ENCODE data around the gene RPS15A. TPM values are rescaled to one million over a fixed set of nuclear protein-coding genes. Genes with fewer than 3 reads are reported as not detected.
"Not testable (repeated sequence)": the region's sequence is repeated elsewhere in the genome, so short reads cannot be mapped to it uniquely, and the experiment has no call there.

RPS15A gene
- total and polyA plus RNA-seq, 9 donors = 2,591 to 11,026 (median 3,225) TPM

DNA sequence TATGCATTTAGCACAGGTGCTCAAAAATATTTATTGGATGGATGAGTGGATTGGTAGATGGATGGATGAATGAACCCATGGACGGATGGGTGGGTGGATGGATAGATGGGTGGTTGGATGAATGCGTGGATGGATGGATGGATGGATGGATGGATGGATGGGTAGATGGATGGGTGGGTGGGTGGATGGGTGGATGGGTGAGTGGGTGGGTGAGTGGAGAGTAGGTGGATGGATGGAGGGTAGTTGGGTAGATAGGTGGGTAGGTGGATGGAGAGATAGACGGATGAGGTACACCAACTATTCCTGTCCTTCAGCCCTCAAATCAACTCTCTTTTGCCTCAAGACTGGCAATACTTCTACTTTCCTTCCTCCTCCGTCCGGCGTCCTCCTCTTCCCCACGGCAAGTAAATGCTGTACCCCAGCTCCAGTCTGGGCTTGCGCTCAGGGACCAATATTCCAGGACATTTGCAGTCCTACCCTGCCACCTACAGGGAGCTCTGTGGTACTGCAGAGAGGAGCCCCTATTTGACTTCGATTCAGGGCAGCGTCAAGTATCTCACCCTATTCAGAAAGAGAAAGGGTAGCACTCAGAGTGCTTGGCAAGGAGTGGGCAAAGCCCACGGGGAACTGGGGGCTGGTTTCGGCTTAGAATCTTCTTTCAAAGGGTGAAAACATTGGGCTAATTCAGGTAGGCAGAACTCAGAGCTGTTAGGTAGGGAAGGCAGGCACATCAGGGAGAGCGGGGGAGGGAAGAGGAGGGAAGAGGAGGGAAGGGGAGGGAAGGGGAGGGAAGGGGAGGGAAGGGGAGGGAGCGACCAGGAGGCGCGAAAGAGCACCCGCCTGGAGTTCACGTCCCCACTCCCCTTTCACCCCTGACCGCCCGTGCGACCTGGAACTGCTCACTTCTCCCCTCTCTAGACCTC, 30.3 kb downstream of the RPS15A start:
- H3K9me3 ChIP-seq; H3K27me3 ChIP-seq; intact Hi-C loops (cut with DNase I); H3K4me3 ChIP-seq; H3K27ac ChIP-seq; H3K36me3 ChIP-seq; H3K4me1 ChIP-seq (ENCODE audit: insufficient read depth): not testable (repeated sequence)
- TF ChIP-seq CTCF (IDR thresholded peaks at IDR 0.05) = peak; percentile 24 to 41 (median 34)
- DNase-seq = peak in 3 of 5 donors; percentile 35 to 54 (median 36)
- WGBS, 3 donors = 13 to 19% (median 15%) methylated on average over 18 to 21 of the region's 21 CpGs

DNA sequence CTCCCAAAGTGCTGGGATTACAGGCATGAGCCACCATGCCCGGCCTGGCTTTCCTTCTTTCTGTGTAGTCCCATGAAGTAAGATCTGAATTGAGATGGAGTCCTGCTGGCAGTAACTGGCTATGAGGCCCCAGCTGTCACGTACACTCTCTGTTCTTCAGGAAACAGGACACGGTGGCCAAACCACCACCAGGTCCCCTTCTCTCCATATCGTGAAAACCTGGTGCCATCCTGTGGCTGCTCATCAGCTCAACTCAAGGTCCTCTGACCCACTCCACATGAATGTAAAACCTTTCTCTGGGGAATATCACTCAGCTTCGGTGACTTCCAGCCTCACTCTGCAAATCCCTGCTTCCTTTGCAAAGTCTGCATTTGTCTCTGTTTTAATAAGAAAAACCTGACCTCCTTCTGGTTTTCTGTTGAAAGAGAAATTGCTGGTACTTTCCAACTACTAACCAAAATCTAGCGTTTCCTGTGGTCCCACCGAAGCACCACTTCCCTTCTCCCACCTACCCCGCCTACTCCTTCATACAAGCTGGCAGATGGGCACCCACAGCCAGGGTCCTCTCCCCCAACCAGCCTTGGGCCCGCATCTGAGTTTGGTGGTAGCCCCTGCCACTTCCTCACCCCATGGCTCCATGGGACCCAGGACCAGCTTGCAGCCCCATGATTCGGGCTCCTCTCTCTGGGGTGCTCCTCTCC, 32.0 kb downstream of the RPS15A start:
- DNase-seq; intact Hi-C loops (cut with DNase I); H3K9me3 ChIP-seq; H3K4me1 ChIP-seq (ENCODE audit: insufficient read depth); H3K27ac ChIP-seq; H3K4me3 ChIP-seq; H3K36me3 ChIP-seq; H3K27me3 ChIP-seq: not testable (repeated sequence)
- WGBS, 3 donors = 50 to 71% (median 56%) methylated on average over 3 to 5 of the region's 10 CpGs

- H3K36me3 ChIP-seq; H3K27ac ChIP-seq; H3K27me3 ChIP-seq; H3K9me3 ChIP-seq; DNase-seq; intact Hi-C loops (cut with DNase I); H3K4me3 ChIP-seq; H3K4me1 ChIP-seq (ENCODE audit: insufficient read depth): not testable (repeated sequence)
- WGBS, 3 donors = 76 to 85% (median 76%) methylated on average over 9 of the region's 9 CpGs
These were observed 33.5 kb downstream of the RPS15A start for GRCh38 chr16:18756639-18757038.

- H3K9me3 ChIP-seq; H3K27me3 ChIP-seq; H3K4me3 ChIP-seq; H3K4me1 ChIP-seq (ENCODE audit: insufficient read depth); H3K27ac ChIP-seq; intact Hi-C loops (cut with DNase I); DNase-seq; H3K36me3 ChIP-seq: not testable (repeated sequence)
- WGBS, 3 donors = 39 to 64% (median 57%) methylated on average over 4 to 5 of the region's 8 CpGs
These were observed 47.3 kb downstream of the RPS15A start for GRCh38 chr16:18742870-18743269.

GRCh38 chr16:18740027-18740426, 50.1 kb downstream of the RPS15A start:
- H3K36me3 ChIP-seq; H3K4me1 ChIP-seq (ENCODE audit: insufficient read depth); DNase-seq; H3K27ac ChIP-seq; intact Hi-C loops (cut with DNase I); H3K27me3 ChIP-seq; H3K4me3 ChIP-seq; H3K9me3 ChIP-seq: not testable (repeated sequence)
- 43 to 64% methylated on average over 1 of the region's 3 CpGs; no CpG with 5 or more reads in 1 of the 3 donors for WGBS, 3 donors

DNA sequence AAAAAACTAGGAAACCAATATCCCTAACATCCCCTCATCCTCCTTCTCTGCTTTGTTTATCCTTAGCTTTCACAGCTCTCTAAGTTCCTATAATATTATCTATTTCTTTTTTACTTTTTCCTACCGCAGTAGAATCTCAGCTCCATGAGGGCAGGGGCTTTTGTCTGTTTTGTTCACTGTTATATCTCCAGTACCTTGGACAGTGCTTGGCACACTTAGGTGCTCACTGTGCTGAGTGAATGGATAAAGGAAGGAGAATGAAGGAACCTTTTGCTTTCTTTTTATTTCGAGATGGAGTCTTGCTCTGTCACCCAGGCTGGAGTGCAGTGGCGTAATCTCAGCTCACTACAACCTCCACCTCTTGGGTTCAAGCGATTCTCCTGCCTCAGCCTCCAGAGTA, 51.4 kb downstream of the RPS15A start:
- intact Hi-C loops (cut with DNase I); H3K4me3 ChIP-seq; H3K36me3 ChIP-seq; H3K27ac ChIP-seq; H3K4me1 ChIP-seq (ENCODE audit: insufficient read depth); H3K9me3 ChIP-seq; DNase-seq; H3K27me3 ChIP-seq: not testable (repeated sequence)
- 73 to 86% (median 82%) methylated on average over 4 of the region's 4 CpGs for WGBS, 3 donors

DNA sequence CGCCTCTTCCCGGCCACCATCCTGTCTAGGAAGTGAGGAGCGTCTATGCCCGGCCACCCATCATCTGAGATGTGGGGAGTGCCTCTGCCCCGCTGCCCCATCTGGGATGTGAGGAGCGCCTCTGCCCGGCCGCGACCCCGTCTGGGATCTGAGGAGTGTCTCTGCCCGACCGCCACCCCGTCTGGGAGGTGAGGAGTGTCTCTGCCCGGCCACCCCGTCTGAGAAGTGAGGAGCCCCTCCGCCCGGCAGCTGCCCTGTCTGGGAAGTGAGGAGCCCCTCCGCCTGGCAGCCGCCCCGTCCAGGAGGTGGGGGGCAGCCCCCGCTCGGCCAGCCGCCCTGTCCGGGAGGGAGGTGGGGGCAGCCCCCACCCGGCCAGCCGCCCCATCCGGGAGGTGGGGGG, 55.9 kb downstream of the RPS15A start:
- H3K4me1 ChIP-seq (ENCODE audit: insufficient read depth); H3K27me3 ChIP-seq; H3K4me3 ChIP-seq; H3K27ac ChIP-seq; intact Hi-C loops (cut with DNase I); DNase-seq; H3K9me3 ChIP-seq; H3K36me3 ChIP-seq: not testable (repeated sequence)
- whole genome bisulfite sequencing, 3 donors = 89 to 96% (median 92%) methylated on average over 25 to 27 of the region's 27 CpGs

Other genes starting within 250 kb of the RPS15A start
- gene NOMO2, start 228.2 kb downstream of the RPS15A start, total RNA-seq = 10 to 100 TPM; 29.1 to 72.5 (median 56.4) TPM
- 100 to 1,000 TPM in 1 of 2 donors, 10 to 100 TPM in 1; 45.3 to 175 TPM for gene NOMO2, start 228.2 kb downstream of the RPS15A start, polyA plus RNA-seq
- gene ARL6IP1, start 11.2 kb upstream of the RPS15A start, total RNA-seq = 100 to 1,000 TPM in 4 of 7 donors, 10 to 100 TPM in 3; 82.7 to 171 (median 105) TPM
- gene ARL6IP1, start 11.2 kb upstream of the RPS15A start, polyA plus RNA-seq = 100 to 1,000 TPM; 109 to 200 TPM
- gene SMG1, start 136.1 kb upstream of the RPS15A start, total RNA-seq = 10 to 100 TPM; 44.3 to 94.5 (median 61.5) TPM
- 10 to 100 TPM; 12.5 to 23.5 TPM for gene SMG1, start 136.1 kb upstream of the RPS15A start, polyA plus RNA-seq
- under 1 TPM in 6 of 7 donors, not detected in 1; 0.15 to 0.55 (median 0.31) TPM for gene TMC7, start 193.6 kb upstream of the RPS15A start, total RNA-seq
- 1 to 10 TPM in 1 of 2 donors, under 1 TPM in 1; 0.38 to 1.1 TPM for gene TMC7, start 193.6 kb upstream of the RPS15A start, polyA plus RNA-seq